Amniotic epithelial cell (primary cell): ENCODE results near the gene HTRA1.
A peak's percentile ranks its signal among the peaks of the same experiment; 100 is the strongest.

ENCODE experiments used
- DNase-seq: peaks from one replicate; pipeline ENCODE4 v3.0.0-alpha.2; 2010; ENCODE audit warnings: low read depth

HTRA1 gene

DNA sequence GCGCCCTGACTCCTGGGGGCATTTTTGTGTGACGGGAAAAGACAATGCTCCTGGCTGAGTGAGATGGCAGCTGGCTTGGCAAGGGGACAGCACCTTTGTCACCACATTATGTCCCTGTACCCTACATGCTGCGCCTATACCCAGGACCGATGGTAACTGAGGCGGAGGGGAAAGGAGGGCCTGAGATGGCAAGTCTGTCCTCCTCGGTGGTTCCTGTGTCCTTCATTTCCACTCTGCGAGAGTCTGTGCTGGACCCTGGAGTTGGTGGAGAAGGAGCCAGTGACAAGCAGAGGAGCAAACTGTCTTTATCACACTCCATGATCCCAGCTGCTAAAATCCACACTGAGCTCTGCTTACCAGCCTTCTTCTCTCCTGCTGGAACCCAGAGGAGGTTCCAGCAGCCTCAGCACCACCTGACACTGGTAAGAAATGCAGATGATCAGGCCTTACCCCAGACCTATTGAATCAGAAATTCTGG is 6.7 kb upstream of the HTRA1 start, which contains the start of gene ARMS2:
Gene ARMS2, plus strand, starts transcription at position 51 of the 478 bp plus-strand sequence. Its CDS starts 75 bp downstream, at position 126.
- DNase-seq: no peak

DNA sequence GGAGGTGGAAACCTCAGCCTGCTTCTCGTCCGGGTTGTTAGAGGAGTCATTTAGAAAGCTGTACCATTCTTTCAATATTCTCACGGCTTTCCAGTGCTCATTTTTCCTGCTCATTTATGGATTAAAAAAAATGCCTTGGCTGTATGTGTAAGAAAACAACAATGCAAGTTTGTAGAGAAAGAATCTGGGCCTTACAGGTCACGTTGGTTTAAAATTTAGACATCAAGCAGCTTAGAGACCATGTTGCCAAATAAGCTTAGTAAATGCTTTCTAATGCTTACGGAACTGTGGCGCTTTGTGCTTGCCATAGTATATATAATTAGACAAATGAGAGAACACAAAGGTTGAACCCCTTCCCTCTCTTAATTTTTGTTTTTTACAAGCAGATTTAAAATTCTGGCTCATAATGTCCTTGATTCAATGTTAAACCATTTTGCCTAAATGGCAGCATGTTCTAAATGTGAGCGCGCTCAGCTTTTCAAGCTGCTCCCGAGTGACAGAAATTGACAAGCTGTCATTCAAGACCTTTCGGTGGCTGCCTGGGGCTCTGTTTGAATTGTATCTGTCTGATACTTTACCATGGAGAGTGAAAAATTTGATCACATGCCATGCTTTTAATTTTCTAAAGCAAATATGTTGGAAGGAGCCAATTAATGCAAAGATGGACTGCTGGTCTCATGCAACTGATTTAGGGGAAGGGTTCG is 5.8 kb upstream of the HTRA1 start:
- DNase-seq: no peak

DNA sequence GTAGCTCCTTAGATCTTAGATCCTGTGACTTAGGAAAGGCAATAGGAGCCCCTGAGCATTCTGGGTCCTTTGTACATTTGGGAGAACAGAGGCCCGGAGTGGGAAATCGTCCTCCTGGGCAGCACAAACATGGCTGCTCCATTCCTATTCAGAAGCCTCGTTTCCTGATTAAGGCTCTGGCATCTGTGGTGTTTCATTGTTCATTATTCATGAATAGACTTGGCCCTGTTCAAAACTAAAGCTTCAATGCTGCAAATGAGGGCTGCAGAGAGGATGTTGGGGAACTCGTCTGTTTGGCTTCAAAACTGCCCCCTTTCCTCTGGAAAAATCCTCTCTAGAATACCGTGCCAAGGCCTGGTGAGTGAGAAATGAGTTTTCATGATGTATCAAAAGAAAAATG is 3.4 kb upstream of the HTRA1 start:
- no peak for DNase-seq

- no peak for DNase-seq
Observed at GRCh38 chr10:122458693-122459092, 2.7 kb upstream of the HTRA1 start.

- DNase-seq: peak; percentile 94
Observed at GRCh38 chr10:122459561-122460273, 1.6 kb upstream of the HTRA1 start.

- DNase-seq: no peak
Observed at GRCh38 chr10:122460891-122461293, 461 bp upstream of the HTRA1 start.

DNA sequence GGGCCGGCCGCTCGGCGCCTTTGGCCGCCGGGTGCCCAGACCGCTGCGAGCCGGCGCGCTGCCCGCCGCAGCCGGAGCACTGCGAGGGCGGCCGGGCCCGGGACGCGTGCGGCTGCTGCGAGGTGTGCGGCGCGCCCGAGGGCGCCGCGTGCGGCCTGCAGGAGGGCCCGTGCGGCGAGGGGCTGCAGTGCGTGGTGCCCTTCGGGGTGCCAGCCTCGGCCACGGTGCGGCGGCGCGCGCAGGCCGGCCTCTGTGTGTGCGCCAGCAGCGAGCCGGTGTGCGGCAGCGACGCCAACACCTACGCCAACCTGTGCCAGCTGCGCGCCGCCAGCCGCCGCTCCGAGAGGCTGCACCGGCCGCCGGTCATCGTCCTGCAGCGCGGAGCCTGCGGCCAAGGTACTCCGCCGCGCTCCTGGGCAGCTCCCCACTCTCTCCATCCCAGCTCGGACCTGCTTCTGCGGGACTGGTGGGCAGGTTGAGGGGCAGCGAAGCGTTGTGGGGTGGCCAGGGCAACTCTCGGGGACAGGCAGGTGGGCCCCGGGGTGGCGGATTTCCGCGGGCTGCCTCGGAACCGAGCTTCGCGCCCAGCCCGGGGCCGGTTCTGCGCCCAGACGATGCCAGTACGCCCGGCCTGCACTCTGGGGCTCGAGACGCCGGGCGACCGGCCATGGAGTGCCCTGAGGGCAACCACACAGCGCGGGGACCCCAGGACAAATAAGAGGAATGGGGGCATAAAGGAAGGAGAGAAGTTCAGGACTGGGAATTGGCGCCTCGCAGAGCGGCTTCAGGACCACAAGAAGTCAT is 578 bp downstream of the HTRA1 start:
- DNase-seq: no peak

GRCh38 chr10:122462533-122463465 is 1.4 kb downstream of the HTRA1 start:
- peak; percentile 42 for DNase-seq

DNA sequence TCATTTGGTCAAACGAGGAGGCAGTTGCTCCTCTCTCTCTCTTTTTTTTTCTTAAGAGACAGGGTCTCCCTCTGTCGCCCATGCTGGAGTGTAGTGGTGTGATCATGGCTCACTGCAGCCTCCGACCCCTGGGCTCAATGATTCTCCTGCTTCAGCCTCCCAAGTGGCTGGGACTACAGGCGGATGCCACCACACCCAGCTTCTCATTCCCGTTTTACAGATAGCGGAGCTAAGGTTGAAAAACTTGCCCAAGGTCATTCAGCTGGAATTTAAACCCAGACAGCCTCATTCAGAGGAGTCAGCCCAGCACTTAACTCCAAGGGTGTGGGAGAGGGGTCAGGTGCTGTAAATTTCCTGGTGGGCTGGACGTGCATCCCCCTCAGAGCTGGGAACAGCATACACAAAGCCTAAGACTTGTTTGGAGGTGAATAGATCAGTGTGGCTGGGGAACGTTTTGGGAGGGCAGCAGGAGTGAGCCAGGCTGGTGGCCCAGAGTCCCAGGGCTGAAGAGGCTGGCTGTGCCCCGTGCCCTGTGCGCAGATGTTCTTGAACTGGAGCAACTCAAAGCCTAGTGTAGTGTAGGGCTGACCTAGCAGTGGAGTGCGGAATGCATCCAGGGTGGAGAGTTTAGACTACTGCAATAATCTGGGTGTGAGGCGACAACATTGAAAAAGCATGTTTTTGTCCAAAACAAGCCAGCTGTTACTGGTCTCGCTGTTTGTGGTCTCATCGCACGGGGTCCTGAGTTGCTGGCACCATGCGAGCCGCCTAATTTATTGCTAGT is 2.3 kb downstream of the HTRA1 start:
- no peak for DNase-seq

DNA sequence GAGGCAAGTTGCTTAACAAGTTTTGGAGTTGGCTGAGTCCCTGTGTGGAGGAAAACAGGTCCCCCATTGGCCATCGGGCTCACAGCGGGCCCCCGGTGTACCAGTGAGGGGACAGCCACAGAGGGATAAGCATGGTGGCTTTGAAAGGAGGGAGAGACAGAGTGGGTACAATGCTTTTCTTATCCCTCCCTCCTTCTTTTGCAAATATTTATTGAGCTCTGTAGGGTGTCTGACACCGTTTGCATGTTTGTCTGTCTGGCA is 2.8 kb downstream of the HTRA1 start:
- no peak for DNase-seq

DNA sequence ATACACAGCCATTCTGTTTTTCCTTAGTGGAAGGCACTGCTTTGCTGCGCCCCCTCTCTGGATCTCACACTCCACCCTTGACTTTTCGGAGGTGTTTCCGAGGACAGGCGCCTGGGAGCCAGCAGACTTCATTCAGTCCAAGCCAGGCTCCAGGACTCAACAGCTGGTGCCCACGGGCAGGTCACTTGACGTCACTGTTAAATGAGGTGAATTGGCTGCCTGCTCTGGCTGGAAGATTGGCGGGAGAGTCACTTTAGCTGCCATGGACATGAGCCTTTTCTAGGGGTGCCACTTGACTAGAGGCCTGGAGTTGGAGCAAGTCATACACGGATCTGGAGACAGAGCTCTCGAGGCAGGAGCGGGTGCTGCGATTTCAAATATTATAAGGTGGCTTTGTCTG is 3.2 kb downstream of the HTRA1 start:
- DNase-seq: no peak

DNA sequence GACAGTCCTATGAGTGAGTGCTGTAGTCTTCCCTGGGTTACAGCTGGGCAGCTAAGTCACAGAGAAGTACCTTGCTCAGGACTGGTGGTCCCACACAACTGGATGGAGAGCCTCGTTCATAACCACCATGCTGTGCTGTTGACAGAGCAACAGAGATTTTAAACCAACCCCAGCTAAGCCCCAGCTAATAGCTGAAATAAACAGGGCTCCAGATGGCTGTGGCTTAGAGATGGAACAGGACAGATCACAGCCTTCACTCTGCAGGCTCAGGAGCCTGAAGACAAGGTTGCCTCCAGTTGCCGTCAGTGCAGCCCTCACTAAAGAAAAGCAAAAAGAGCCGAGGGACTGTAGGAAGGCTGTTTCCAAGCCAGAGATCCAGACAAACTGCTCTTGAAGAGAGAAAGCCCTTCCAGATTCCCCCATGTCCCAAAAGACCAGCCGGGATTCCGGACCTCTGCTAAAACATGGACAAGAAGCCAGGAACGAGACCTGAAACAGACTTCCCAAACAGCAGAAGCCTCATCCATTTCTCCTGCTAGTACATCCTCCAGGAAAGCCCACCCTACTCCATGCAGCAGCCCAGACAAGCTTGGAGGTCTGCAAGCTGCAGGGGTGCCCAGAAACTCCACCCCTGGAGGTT is 4.2 kb downstream of the HTRA1 start:
- no peak for DNase-seq

DNA sequence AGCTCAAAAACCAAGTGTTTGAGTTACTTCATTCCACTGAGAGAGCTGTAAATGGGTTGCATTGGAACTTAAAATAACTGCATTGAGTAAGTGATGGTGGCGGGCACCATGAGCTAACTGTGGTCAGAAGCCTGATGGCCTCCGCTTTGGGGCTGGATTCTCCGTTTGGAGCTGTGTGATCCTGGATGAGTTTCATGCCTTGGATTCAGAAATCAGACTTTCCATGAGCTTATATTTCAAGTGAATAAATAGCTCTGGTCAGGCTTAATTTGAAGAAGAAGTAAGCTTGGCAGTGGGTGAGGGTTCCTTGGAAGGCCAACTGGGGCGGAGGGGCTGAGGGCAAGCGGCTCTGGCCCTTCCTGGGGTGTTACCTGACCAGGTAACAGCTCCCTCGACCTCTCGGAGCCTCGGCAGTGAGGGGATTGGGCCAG is 5.6 kb downstream of the HTRA1 start:
- DNase-seq: no peak

GRCh38 chr10:122467701-122468100 is 6.3 kb downstream of the HTRA1 start:
- DNase-seq: no peak

- no peak for DNase-seq
Observed at GRCh38 chr10:122468307-122468925, 7.1 kb downstream of the HTRA1 start.

DNA sequence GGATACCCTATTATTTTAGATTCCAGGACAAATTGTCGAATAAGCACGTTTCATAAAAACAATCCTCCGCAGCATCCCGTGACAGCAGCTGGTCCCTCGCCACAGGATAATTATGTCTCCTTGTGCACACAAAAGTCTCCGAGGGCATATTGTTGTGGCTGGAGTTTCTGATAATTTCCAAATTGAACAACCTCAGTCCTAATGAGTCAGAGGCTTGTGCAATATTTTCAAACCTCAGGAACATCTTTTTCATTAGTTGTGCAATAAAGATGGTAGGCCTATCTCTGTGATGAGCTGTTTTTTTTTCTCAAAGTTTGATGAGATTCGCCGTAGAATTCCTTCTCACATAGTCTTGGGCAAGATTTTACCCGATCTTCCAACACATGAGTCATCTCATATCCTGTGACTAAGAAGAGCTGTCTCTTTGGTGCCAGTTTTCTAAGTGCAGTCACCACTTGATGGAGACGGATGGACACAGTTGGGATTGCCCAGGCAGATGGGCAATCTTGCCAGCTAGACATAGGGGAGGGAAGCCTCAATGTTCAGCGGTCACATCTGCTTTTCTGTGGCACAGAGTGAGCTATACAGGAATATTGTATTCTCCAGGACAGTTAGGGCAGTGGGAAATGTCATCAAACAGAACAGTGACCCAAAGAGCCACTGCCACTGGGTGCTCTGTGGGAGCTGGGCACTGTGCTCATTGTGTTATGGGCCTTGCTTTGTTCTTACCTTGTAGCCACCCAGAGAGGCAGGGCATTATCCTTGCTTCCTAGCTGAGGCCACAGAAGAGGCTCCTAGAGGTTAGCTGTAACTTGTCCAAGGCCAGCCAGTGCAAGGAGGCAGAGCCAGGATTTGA is 7.8 kb downstream of the HTRA1 start:
- peak; percentile 100 for DNase-seq

DNA sequence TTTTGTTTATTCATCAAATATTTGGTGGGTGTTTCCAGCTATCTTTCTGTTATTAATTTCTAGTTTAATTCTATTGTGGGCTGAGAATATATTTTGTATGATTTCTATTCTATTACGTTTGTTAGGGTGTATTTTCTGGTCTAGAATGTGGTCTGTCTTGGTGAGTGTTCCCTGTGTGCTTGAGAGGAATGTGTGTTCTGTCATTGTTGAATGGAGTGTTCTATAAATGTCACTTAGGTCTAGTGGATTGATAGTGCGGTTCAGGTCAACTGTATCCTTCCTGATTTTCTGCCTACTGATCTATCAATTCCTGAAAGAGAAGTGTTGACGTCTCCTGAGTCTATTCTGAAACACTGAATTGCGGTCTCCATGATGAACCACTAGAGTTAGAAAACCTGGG is 8.5 kb downstream of the HTRA1 start:
- DNase-seq: no peak

DNA sequence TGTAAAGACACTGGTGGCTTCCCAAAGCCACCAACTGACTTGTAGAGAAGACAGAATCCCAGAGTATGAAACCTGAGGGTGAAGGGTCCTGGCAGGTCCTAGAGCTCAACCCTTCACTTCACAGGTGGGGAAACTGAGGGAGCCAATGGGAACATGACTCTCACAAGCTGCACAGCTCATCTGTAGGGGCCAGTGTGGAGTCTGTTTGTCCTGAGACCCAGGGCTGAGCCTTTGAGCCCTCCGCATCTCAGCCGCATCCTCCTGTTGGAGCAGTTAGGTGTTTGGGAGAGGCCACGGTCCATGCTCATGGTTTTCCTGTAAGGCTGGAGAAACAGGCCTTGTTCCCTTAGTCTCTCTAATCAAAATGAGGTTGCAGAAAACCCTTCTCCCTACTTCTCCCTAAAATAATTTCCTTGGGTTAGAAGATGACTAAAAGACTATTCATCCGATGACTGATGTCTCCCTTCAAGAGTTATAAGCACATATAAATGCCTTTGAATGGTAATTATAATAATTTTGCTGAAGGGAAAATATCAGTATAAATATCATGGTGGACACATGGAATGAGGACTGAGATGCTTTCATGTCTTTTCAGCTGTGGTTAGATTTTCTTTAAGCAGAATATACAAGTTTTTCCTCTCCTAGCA is 10.3 kb downstream of the HTRA1 start:
- DNase-seq: peak; percentile 51

GRCh38 chr10:122473116-122473515 is 11.8 kb downstream of the HTRA1 start:
- no peak for DNase-seq
